IPS-NIHi11 (cell line): ENCODE measurements around the gene VPS13A.
"Not testable (repeated sequence)": the region's sequence is repeated elsewhere in the genome, so short reads cannot be mapped to it uniquely, and the experiment has no call there.

ENCODE experiments used
- DNase-seq: peaks from one replicate; pipeline ENCODE4 v3.0.0; 2012; ENCODE audit warnings: mixed read lengths, low spot score

VPS13A gene

GRCh38 chr9:77304543-77304942 lies 127.2 kb downstream of the VPS13A start:
- no peak for DNase-seq

GRCh38 chr9:77305622-77306400 lies 128.5 kb downstream of the VPS13A start:
- no peak for DNase-seq

GRCh38 chr9:77307166-77307565 lies 129.8 kb downstream of the VPS13A start:
- DNase-seq: no peak

- DNase-seq: no peak
These were observed 138.7 kb downstream of the VPS13A start for GRCh38 chr9:77316058-77316457.

- no peak for DNase-seq
These were observed 147.7 kb downstream of the VPS13A start for GRCh38 chr9:77325058-77325457.

GRCh38 chr9:77328102-77328501 lies 150.8 kb downstream of the VPS13A start:
- DNase-seq: no peak

- DNase-seq: no peak
These were observed 192.7 kb downstream of the VPS13A start for GRCh38 chr9:77370064-77370463.

GRCh38 chr9:77374266-77374665 lies 196.9 kb downstream of the VPS13A start:
- DNase-seq: no peak

GRCh38 chr9:77375956-77376532 lies 198.7 kb downstream of the VPS13A start:
- peak; percentile 10 for DNase-seq

- no peak for DNase-seq
These were observed 207.1 kb downstream of the VPS13A start for GRCh38 chr9:77384406-77384805.

- no peak for DNase-seq
These were observed 208.9 kb downstream of the VPS13A start for GRCh38 chr9:77386187-77386586.

GRCh38 chr9:77391834-77392233 lies 214.5 kb downstream of the VPS13A start:
- no peak for DNase-seq

GRCh38 chr9:77392328-77392727 lies 215.0 kb downstream of the VPS13A start:
- DNase-seq: no peak

- not testable (repeated sequence) for DNase-seq
These were observed 221.2 kb downstream of the VPS13A start for GRCh38 chr9:77398581-77398980.

- DNase-seq: no peak
These were observed 222.6 kb downstream of the VPS13A start for GRCh38 chr9:77399964-77400363.

GRCh38 chr9:77402286-77402685 lies 225.0 kb downstream of the VPS13A start:
- no peak for DNase-seq

GRCh38 chr9:77403239-77403638 lies 225.9 kb downstream of the VPS13A start:
- no peak for DNase-seq

- DNase-seq: not testable (repeated sequence)
These were observed 231.2 kb downstream of the VPS13A start for GRCh38 chr9:77408521-77408920.

- DNase-seq: no peak
These were observed 240.2 kb downstream of the VPS13A start for GRCh38 chr9:77417566-77417965.

GRCh38 chr9:77418226-77418625 lies 240.9 kb downstream of the VPS13A start:
- DNase-seq: no peak

- no peak for DNase-seq
These were observed 243.3 kb downstream of the VPS13A start for GRCh38 chr9:77420641-77421040.

GRCh38 chr9:77421506-77422265 lies 244.4 kb downstream of the VPS13A start:
- no peak for DNase-seq

GRCh38 chr9:77422969-77423368 lies 245.6 kb downstream of the VPS13A start:
- no peak for DNase-seq
